Esophagus squamous epithelium (tissue), 5 donors: ENCODE measurements around the gene GAL3ST3. TPM values are rescaled to one million over a fixed set of nuclear protein-coding genes. Genes with fewer than 3 reads are reported as not detected.

Experiments
- DNase-seq: peaks from one replicate; lab custom pipeline; 2025; lab: John Stamatoyannopoulos, UW
- H3K27ac ChIP-seq, 4 donors: fragments of 200-600 bp; sonication (generic); one replicate each; pipeline ENCODE4 v1.5.1; 2016 to 2019; ENCODE audit warnings: mild to moderate bottlenecking in 1 of 4
- H3K27me3 ChIP-seq, 4 donors: fragments of 200-600 bp; sonication (generic); 1 replicate in 3 of 4; 2 replicates in 1 of 4; pipeline versions ENCODE4 v1.5.1 to v1.6.0; 2017 to 2021; ENCODE audit warnings: antibody characterized with exemption in 1 of 4
- H3K36me3 ChIP-seq, 3 donors: fragments of 200-600 bp; sonication (generic); one replicate each; pipeline ENCODE4 v1.5.1; 2016 to 2019
- H3K4me1 ChIP-seq, 3 donors: fragments of 200-600 bp; sonication (generic); one replicate each; pipeline ENCODE4 v1.5.1; 2017 to 2019
- H3K4me3 ChIP-seq, 4 donors: fragments of 200-600 bp; sonication (generic); 1 replicate in 3 of 4; 2 replicates in 1 of 4; pipeline ENCODE4 v1.5.1; 2016 to 2019; ENCODE audit warnings: mild to moderate bottlenecking in 2 of 4, moderate library complexity in 1 of 4
- H3K9me3 ChIP-seq, 3 donors: fragments of 200-600 bp; sonication (generic); one replicate each; pipeline ENCODE4 v1.5.1; 2016 to 2019
- CTCF ChIP-seq, 6 experiments: fragments of 450-650 bp in 4 of 6; fragments of 200-600 bp in 2 of 6; sonication (generic) in 2 of 6; IDR thresholded peaks; one replicate each; pipeline ENCODE4 v1.5.1; 2016 to 2019; ENCODE audit warnings: antibody characterized with exemption in 6 of 6, mild to moderate bottlenecking in 4 of 6, moderate library complexity in 4 of 6
- POLR2A ChIP-seq, 4 donors: fragments of 450-650 bp; IDR thresholded peaks; one replicate each; pipeline ENCODE4 v1.6.1; 2017; ENCODE audit warnings: antibody characterized with exemption in 4 of 4, mild to moderate bottlenecking in 4 of 4, moderate library complexity in 3 of 4
- WGBS, 2 donors: methylation state at CpG; one replicate each; pipeline ENCODE4 v1.1.5; 2018; 5-methylcytosine and 5-hydroxymethylcytosine counted together
- intact Hi-C: fragments of 100-400 bp; cut with DNase I; formaldehyde crosslinking; loops from one replicate; pipeline ENCODE4 v1.15.0; 2022
- total RNA-seq, 4 donors: library from RNA; depleted of rRNA; stranded (reverse); fragments of >200 nt; gene quantifications; one replicate each; pipeline ENCODE4 v1.1.0, GENCODE V29; 2016
- donor health status: DM: yes; HTN: yes; CAD: no.

GAL3ST3 gene
- total RNA-seq, 4 donors from 2014 or later, result not detected

GRCh38 chr11:65997286-65997685 lies 51.7 kb downstream of the GAL3ST3 start:
- H3K4me1 ChIP-seq, result peaks cover 4 to 25% (median 12%) of the 10 kb centered on the region in 3 donors
- no peaks in the 10 kb centered on the region for H3K9me3 ChIP-seq
- no peak overlapping the region for H3K27ac ChIP-seq
- TF ChIP-seq POLR2A (IDR thresholded peaks at IDR 0.05) (no peak), CTCF (IDR thresholded peaks at IDR 0.05) (no peak)
- H3K4me3 ChIP-seq, result no peak overlapping the region
- WGBS, 2 donors, result 82 to 88% methylated on average over 2 of the region's 2 CpGs
- no peak for DNase-seq
- intact Hi-C loops, result no loop called here
- peaks cover 20 to 53% (median 24%) of the 10 kb centered on the region in 3 donors for H3K36me3 ChIP-seq
- no peaks in the 10 kb centered on the region for H3K27me3 ChIP-seq

- WGBS, 2 donors, result 79 to 84% methylated on average over 5 of the region's 5 CpGs
- no peak overlapping the region for H3K27ac ChIP-seq
- H3K27me3 ChIP-seq, result no peaks in the 10 kb centered on the region
- H3K4me3 ChIP-seq, result no peak overlapping the region
- no peaks in the 10 kb centered on the region for H3K9me3 ChIP-seq
- TF ChIP-seq CTCF (IDR thresholded peaks at IDR 0.05) (no peak), POLR2A (IDR thresholded peaks at IDR 0.05) (no peak)
- intact Hi-C loops, result no loop called here
- peaks cover 0 to 28% (median 0%) of the 10 kb centered on the region in 3 donors for H3K36me3 ChIP-seq
- peaks cover 0 to 6% (median 0%) of the 10 kb centered on the region in 3 donors for H3K4me1 ChIP-seq
- DNase-seq, result no peak
Measured at GRCh38 chr11:65992056-65992455, 56.9 kb downstream of the GAL3ST3 start.

Other genes starting within 250 kb of the GAL3ST3 start
- under 1 TPM in 1 of 4 donors, not detected in 3; 0.38 TPM for gene SNX32, start 215.2 kb downstream of the GAL3ST3 start, total RNA-seq
- gene CFL1, start 191.0 kb downstream of the GAL3ST3 start, total RNA-seq, result 100 to 1,000 TPM; 453 to 833 (median 750) TPM
- 10 to 100 TPM; 17.6 to 36.2 (median 31.1) TPM for gene MUS81, start 188.7 kb downstream of the GAL3ST3 start, total RNA-seq
- gene EFEMP2, start 176.4 kb downstream of the GAL3ST3 start, total RNA-seq, result 10 to 100 TPM in 2 of 4 donors, 1 to 10 TPM in 2; 3.6 to 29.0 (median 10.2) TPM
- 1 to 10 TPM in 3 of 4 donors, under 1 TPM in 1; 0.21 to 3.6 (median 1.8) TPM for gene CTSW, start 169.3 kb downstream of the GAL3ST3 start, total RNA-seq
- 10 to 100 TPM; 35.7 to 60.1 (median 38.4) TPM for gene FIBP, start 160.7 kb downstream of the GAL3ST3 start, total RNA-seq
- gene CCDC85B, start 158.5 kb downstream of the GAL3ST3 start, total RNA-seq, result 10 to 100 TPM; 16.0 to 34.3 (median 28.0) TPM
- gene FOSL1, start 148.8 kb downstream of the GAL3ST3 start, total RNA-seq, result 10 to 100 TPM; 11.9 to 72.7 (median 35.6) TPM
- 10 to 100 TPM in 2 of 4 donors, 1 to 10 TPM in 2; 5.8 to 15.6 (median 10.6) TPM for gene C11orf68, start 130.1 kb downstream of the GAL3ST3 start, total RNA-seq
- gene DRAP1, start 129.7 kb downstream of the GAL3ST3 start, total RNA-seq, result 100 to 1,000 TPM in 1 of 4 donors, 10 to 100 TPM in 3; 69.6 to 138 (median 76.8) TPM
- not detected for gene TSGA10IP, start 103.7 kb downstream of the GAL3ST3 start, total RNA-seq
- gene SART1, start 87.4 kb downstream of the GAL3ST3 start, total RNA-seq, result 10 to 100 TPM; 27.6 to 35.0 (median 33.1) TPM
- 10 to 100 TPM; 24.7 to 43.2 (median 30.0) TPM for gene EIF1AD, start 47.0 kb downstream of the GAL3ST3 start, total RNA-seq
- 10 to 100 TPM; 29.1 to 52.3 (median 41.9) TPM for gene BANF1, start 46.7 kb downstream of the GAL3ST3 start, total RNA-seq
- 10 to 100 TPM; 14.6 to 58.5 (median 15.1) TPM for gene CST6, start 37.2 kb downstream of the GAL3ST3 start, total RNA-seq
- gene CATSPER1, start 22.7 kb downstream of the GAL3ST3 start, total RNA-seq, result not detected
- gene SF3B2, start 3.2 kb upstream of the GAL3ST3 start, total RNA-seq, result 100 to 1,000 TPM in 1 of 4 donors, 10 to 100 TPM in 3; 87.8 to 112 (median 93.5) TPM
- gene PACS1, start 21.1 kb upstream of the GAL3ST3 start, total RNA-seq, result 10 to 100 TPM; 17.9 to 37.6 (median 25.4) TPM
- gene KLC2, start 208.5 kb upstream of the GAL3ST3 start, total RNA-seq, result 10 to 100 TPM; 10.6 to 29.8 (median 17.9) TPM
- gene RAB1B, start 219.5 kb upstream of the GAL3ST3 start, total RNA-seq, result 100 to 1,000 TPM in 2 of 4 donors, 10 to 100 TPM in 2; 83.7 to 148 (median 110) TPM
- gene CNIH2, start 229.0 kb upstream of the GAL3ST3 start, total RNA-seq, result under 1 TPM in 2 of 4 donors, not detected in 2; 0.48 to 0.70 TPM
- gene YIF1A, start 240.0 kb upstream of the GAL3ST3 start, total RNA-seq, result 10 to 100 TPM; 51.9 to 71.9 (median 63.8) TPM
- not detected for gene TMEM151A, start 242.7 kb upstream of the GAL3ST3 start, total RNA-seq